ENCODE results near the gene IFI16.

GRCh38 chr1:159089184-159089791, 79.6 kb downstream of the IFI16 start:
- TF ChIP-seq CTCF (conservative IDR thresholded peaks at IDR 0.05) (peak; percentile 64), EZH2 (IDR thresholded peaks at IDR 0.05; ENCODE audit: low read depth) (no peak)

All from PC-9 (cell line).